Measurements from ENCODE around the gene KRT222.
A peak's percentile ranks its signal among the peaks of the same experiment; 100 is the strongest.

Gene KRT222

GRCh38 chr17:40648384-40648968 lies 16.5 kb downstream of the KRT222 start:
- DNase-seq, result peak; percentile 25

DNA sequence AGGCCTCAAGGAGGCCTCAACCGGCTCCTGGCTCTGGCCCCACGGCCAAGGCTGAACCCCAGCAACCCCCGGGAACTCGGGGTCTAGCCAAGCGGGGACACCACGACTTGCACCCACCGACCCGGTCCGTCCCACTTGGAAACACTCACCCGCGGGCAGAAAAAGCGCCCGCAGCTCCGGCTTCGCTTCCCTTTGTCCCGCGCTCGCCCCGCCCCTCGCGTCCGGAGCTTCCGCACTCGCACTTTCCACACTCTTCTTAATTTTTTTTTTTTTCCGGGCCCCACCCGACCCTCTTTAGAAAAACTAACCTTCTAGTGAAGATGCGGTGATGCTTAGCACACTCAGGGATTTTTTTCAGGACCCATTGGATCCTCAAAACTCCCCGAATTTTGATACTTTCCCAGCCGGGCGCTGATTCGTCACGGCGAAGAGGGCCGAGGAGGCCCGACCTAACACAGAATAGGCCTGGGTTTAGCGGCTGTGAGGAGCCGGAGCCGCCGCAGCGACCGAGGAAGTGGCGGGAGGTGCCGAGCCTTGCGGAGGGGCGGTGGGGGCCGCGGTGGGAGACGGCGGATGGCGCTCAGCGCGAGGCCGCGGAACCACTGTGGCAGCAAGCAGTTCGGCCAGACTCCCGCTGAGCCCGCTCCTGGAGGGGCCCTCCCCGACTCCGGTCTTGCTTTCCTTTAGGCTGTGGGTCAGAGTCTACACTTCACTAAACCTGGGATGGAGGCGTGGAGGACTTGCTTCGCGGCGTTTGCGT lies 17.2 kb downstream of the KRT222 start, which contains the start of gene SMARCE1:
TSS of gene SMARCE1 (minus strand) at position 195 of the 760 bp plus-strand sequence. CDS start 2,016 bp downstream, outside the sequence.
- DNase-seq, result peak; percentile 85

- peak; percentile 53 for DNase-seq
Observed at GRCh38 chr17:40646791-40647623, 18.0 kb downstream of the KRT222 start.

DNA sequence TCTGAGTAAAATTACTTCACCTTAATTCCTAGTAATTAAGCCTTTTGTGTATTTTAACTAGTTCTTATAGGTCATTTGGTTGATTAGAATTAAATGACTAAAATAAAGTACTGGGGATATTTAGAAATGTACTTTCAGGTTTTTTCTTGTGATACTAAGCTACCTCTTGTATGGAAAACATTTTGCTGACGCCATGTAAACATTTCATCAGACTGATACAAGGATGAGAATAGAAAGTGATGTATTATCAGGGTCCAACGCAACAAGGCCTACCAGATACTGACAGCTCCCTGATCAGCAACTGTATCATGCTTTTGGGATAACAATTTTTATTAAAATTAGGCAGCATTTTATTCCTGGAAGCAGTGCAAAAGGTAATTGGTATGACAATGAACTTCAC lies 19.0 kb downstream of the KRT222 start:
- peak; percentile 44 for DNase-seq

- DNase-seq, result no peak
Observed at GRCh38 chr17:40645291-40645690, 19.7 kb downstream of the KRT222 start.

GRCh38 chr17:40637931-40638330 lies 27.0 kb downstream of the KRT222 start:
- DNase-seq, result no peak

GRCh38 chr17:40633871-40634270 lies 31.1 kb downstream of the KRT222 start:
- no peak for DNase-seq

- DNase-seq, result no peak
Observed at GRCh38 chr17:40632216-40632615, 32.8 kb downstream of the KRT222 start.

DNA sequence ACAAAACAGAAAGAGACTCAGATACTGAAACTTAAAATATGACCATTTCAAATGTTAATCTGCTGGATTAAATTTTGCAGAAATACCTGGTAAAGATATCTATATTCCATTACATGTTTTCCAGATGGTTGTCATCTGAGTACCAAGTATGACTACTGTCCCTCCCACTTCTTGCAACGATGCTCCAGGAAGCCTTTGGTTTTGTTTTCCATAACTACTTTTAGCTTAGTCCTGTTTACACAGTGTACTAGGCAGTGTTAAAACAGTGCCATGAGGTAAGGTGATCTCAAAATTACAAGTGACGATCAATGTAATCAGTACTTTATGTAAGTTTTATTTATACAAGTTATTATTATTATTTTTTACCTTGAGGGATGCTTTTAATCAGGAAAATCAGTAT lies 35.1 kb downstream of the KRT222 start:
- no peak for DNase-seq

GRCh38 chr17:40625311-40625710 lies 39.7 kb downstream of the KRT222 start:
- DNase-seq, result no peak

DNA sequence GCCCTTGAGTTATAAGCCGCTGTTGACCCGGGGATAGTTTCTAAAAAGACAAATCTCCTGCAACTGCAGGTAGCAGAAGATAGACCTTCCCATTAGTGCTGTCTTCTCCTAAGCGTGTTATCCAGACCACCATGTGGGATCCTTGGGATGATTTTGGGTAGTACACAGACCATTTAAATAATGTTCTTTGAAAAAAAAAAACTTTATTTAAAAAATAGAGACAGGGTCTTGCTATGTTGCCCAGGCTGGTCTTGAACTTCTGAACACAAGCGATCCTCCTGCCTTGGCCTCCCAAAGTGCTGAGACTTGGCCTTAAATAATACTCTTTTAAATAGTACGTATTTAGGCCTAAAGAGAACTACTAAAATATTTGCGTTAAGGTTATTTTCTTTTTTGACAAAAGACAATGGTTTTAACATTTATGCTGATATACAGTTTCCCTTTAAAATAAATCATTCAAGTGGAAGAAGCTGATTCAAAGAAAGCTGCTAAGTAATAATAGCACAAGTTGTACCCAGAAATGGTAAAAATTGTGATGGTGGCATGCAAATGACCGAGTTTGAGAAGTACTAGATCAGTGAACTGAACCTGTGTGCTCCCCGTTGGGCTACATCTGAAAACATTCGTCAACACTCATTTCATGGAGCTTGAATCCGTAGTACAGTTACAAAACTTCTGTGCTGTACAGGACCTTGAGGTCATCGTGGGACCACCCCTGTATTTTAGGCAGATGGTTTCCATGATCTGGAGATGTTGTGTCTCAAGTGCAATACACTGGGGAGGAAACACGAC lies 41.4 kb downstream of the KRT222 start:
- no peak for DNase-seq

DNA sequence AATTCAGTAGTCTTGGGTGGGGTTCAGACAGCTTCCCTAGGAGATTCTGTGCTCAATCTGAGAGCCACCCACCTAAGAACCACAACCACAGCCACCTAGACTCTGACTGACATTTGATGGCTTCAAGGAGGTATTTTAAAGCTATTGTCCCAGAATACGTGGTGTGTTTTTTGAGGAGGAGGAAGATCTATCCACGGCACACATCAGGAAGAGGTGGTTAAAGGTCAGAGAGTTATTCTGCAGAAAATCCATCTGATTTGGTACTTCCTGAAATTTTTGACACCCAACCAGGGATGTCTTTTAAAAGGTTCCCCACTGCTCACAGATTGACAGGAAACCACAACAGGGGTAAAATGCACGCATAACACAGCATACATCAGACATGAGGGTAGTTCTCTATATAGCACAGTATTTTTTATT lies 42.5 kb downstream of the KRT222 start:
- DNase-seq, result no peak

DNA sequence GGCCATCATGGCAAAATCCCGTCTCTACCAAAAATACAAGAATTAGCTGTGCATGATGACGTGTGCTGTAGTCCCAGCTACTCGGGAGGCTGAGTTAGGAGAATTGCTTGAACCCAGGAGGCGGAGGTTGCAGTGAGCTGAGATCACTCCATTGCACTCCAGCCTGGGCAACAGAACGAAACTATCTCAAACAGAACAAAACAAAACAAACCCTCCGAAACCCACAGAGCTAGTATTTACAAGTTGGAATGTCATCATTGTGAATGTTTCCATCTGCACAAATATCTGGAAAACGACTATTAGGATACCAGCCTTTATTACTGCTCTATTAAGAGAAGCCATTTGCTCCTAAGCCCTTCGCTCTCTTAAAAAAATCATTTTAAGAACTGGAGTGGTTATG lies 43.4 kb downstream of the KRT222 start:
- no peak for DNase-seq

- no peak for DNase-seq
Observed at GRCh38 chr17:40621019-40621418, 44.0 kb downstream of the KRT222 start.

- DNase-seq, result no peak
Observed at GRCh38 chr17:40618754-40619625, 46.0 kb downstream of the KRT222 start.

GRCh38 chr17:40617678-40618240 lies 47.2 kb downstream of the KRT222 start:
- peak; percentile 75 for DNase-seq

DNA sequence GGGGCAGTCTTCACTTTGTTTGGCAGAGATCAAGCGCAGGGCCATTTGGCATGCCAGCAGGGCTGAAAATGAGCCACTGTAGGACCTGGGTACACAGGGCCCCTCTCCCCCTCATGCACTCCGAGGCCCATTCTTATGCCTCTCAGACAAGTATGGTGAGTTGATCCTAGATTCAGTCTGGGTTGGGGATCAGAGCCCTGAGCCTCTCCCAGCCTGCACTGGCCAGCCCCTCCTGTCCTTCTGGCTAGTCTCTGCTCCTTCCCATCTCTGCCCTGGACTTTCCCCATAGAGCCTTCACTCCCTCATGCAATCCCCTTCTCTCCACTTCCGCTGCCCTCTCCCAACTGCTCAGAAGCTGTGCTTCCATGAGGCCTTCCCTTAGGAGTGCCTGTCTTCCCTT lies 48.4 kb downstream of the KRT222 start:
- DNase-seq, result no peak

- DNase-seq, result no peak
Observed at GRCh38 chr17:40615841-40616476, 49.0 kb downstream of the KRT222 start.

GRCh38 chr17:40615068-40615840 lies 49.7 kb downstream of the KRT222 start:
- DNase-seq, result peak; percentile 89

DNA sequence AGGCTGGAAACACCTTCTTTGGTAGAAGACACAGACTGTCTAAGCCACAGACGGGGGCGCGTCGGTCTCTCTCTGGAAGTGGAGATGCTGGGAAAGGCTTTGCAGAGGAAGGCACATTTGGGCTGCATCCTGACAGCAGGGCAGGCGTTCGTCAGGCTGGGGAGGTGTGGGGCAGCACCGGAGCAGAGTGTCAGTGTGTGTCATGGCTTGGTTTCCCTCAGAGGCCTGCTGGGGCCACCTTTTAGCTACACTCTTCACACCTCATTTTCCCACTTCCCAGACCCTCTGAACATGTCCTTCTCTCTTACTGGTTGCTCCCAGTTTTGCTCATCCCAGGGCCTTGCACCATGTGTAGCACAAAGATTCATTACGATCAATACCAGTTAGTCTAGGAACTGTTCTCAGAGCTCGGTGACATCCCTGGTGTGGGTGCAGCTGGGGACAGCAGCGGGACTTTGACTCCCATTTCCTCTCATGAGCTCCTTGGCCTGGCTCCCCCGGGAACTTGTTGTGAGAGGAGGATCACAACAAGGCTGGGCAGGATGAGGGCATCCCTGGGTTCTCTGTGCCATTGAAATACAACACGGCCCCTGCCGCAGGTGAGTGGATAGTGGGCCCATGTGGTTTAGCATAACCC lies 50.4 kb downstream of the KRT222 start:
- DNase-seq, result no peak
